SK-N-SH treated with all-trans-retinoic acid at 6 μM for 48 hours (cell line): Measurements from ENCODE around the gene ISLR.
A peak's percentile ranks its signal among the peaks of the same experiment; 100 is the strongest.

Source experiments
- ATAC-seq: fragments of 200-7000 bp; cut with Tn5 transposase; 3 replicates; pipeline ENCODE4 v1.9.1; 2020; ENCODE audit warnings: mild to moderate bottlenecking, moderate library complexity
- ARNTL ChIP-seq: fragments of 450-650 bp; formaldehyde crosslinking; IDR thresholded peaks from 2 replicates; pipeline ENCODE4 v1.5.0; 2020; ENCODE audit warnings: low read depth, mild to moderate bottlenecking, moderate library complexity, borderline replicate concordance
- CSDC2 ChIP-seq: fragments of 250-450 bp; sonication (Bioruptor Pico); IDR thresholded peaks from 2 replicates; pipeline ENCODE4 v1.5.0; 2020; ENCODE audit warnings: mild to moderate bottlenecking, moderate library complexity
- ESRRG ChIP-seq: fragments of 250-450 bp; sonication (Bioruptor Pico); IDR thresholded peaks from 2 replicates; pipeline ENCODE4 v1.6.1; 2021; ENCODE audit warnings: mild to moderate bottlenecking
- GLIS3 ChIP-seq: fragments of 250-450 bp; sonication (Bioruptor Pico); IDR thresholded peaks from 2 replicates; pipeline ENCODE4 v1.5.0; 2020; ENCODE audit warnings: mild to moderate bottlenecking, moderate library complexity
- ISL1 ChIP-seq: fragments of 250-450 bp; sonication (Bioruptor Pico); IDR thresholded peaks from 2 replicates; pipeline ENCODE4 v2.1.2; 2022; ENCODE audit warnings: mild to moderate bottlenecking, moderate library complexity
- PPARA ChIP-seq: fragments of 250-450 bp; sonication (Bioruptor Pico); IDR thresholded peaks from 2 replicates; pipeline ENCODE4 v1.5.0; 2020; ENCODE audit warnings: mild to moderate bottlenecking, borderline replicate concordance
- RARB ChIP-seq: fragments of 250-450 bp; sonication (Bioruptor Pico); IDR thresholded peaks from 2 replicates; pipeline ENCODE4 v1.8.0; 2021; ENCODE audit warnings: mild to moderate bottlenecking, moderate library complexity
- SNAI2 ChIP-seq: fragments of 250-450 bp; sonication (Bioruptor Pico); IDR thresholded peaks from 2 replicates; pipeline ENCODE4 v1.5.0; 2020; ENCODE audit warnings: mild to moderate bottlenecking, moderate library complexity
- TCF4 ChIP-seq: fragments of 250-450 bp; sonication (Bioruptor Pico); IDR thresholded peaks from 2 replicates; pipeline ENCODE4 v1.8.0; 2021; ENCODE audit warnings: mild to moderate bottlenecking, moderate library complexity, borderline replicate concordance
- TOX ChIP-seq: fragments of 250-450 bp; sonication (Bioruptor Pico); IDR thresholded peaks from 2 replicates; pipeline ENCODE4 v1.8.0; 2021; ENCODE audit warnings: mild to moderate bottlenecking, moderate library complexity, borderline replicate concordance
- ZC3H10 ChIP-seq: fragments of 250-450 bp; sonication (Bioruptor Pico); IDR thresholded peaks from 2 replicates; pipeline ENCODE4 v1.5.1; 2021; ENCODE audit warnings: mild to moderate bottlenecking, moderate library complexity
- ZFP3 ChIP-seq: fragments of 250-450 bp; sonication (Bioruptor Pico); IDR thresholded peaks from 2 replicates; pipeline ENCODE4 v1.5.0; 2020; ENCODE audit warnings: mild to moderate bottlenecking, moderate library complexity
- ZFP30 ChIP-seq: fragments of 450-650 bp; formaldehyde crosslinking; IDR thresholded peaks from 2 replicates; pipeline ENCODE4 v1.5.0; 2022; ENCODE audit warnings: mild to moderate bottlenecking, moderate library complexity
- ZNF565 ChIP-seq: fragments of 450-650 bp; formaldehyde crosslinking; conservative IDR thresholded peaks from 2 replicates; pipeline ENCODE4 v1.5.0; 2020; ENCODE audit warnings: low read depth, mild to moderate bottlenecking, moderate library complexity
- ZNF70 ChIP-seq: fragments of 450-650 bp; formaldehyde crosslinking; IDR thresholded peaks from 2 replicates; pipeline ENCODE4 v1.5.0; 2020; ENCODE audit warnings: mild to moderate bottlenecking, moderate library complexity
- ZNF8 ChIP-seq: fragments of 450-650 bp; formaldehyde crosslinking; IDR thresholded peaks from 2 replicates; pipeline ENCODE4 v1.5.0; 2020; ENCODE audit warnings: mild to moderate bottlenecking, moderate library complexity
- TF ChIP-seq, protein P1 (sequence below): fragments of 250-450 bp; sonication (Bioruptor Pico); IDR thresholded peaks from 2 replicates; pipeline ENCODE4 v1.8.0; 2021; ENCODE audit warnings: low read depth, mild to moderate bottlenecking, moderate library complexity, borderline replicate concordance
- TF ChIP-seq, protein P2 (sequence below): fragments of 250-450 bp; sonication (Bioruptor Pico); IDR thresholded peaks from 2 replicates; pipeline ENCODE4 v1.8.0; 2020; ENCODE audit warnings: mild to moderate bottlenecking, moderate library complexity, borderline replicate concordance
- TF ChIP-seq, protein P3 (sequence below): fragments of 250-450 bp; sonication (Bioruptor Pico); IDR thresholded peaks from 2 replicates; pipeline ENCODE4 v1.5.1; 2020; ENCODE audit warnings: low read depth, mild to moderate bottlenecking, moderate library complexity
- TF ChIP-seq, protein P4 (sequence below): fragments of 250-450 bp; sonication (Bioruptor Pico); IDR thresholded peaks from 2 replicates; pipeline ENCODE4 v1.5.0; 2020; ENCODE audit warnings: mild to moderate bottlenecking, moderate library complexity

ISLR gene

DNA sequence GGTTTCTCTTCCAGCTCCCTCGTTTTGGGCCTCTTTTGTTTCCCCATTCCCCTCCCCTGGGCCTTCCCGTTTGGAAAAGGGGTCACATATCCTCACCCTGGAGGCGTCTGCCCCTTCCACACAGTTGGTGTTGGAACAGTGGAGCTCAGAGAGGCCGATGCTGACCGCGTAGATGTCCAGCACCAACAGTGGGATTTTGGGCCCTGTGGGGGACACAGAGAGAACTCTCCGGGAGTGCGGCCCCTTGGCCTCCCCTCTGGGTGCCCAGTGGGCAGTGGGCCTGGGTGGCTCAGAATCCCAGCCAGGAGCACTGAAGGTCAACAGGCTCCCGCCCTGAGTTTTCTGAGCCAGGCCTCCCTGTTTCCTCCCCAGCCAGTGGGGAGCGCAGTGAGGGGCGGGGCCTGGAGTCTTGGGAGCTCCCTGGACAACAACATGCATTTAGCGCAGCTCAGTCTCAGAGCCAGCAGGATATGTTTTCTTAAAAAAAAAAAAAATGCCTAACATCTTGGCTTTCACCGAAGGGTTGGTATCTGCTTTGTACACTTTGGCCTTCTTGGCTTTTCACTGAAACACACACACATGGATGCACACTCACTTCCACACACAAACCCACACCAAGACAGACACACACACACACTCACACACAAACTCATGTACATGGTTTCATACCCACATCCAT is 670 bp upstream of the ISLR start:
- TF ChIP-seq TCF4 (CRISPR knock-in tag) (no peak), SNAI2 (CRISPR knock-in tag) (no peak), ZNF70 (CRISPR knock-in tag) (no peak), RARB (no peak), PPARA (CRISPR knock-in tag) (no peak), ZFP3 (no peak), GLIS3 (CRISPR knock-in tag) (no peak), CSDC2 (no peak), ZFP30 (CRISPR knock-in tag) (no peak), ARNTL (no peak), ESRRG (no peak), ISL1 (no peak), ZC3H10 (CRISPR knock-in tag) (no peak), TOX (no peak; the same call in 1 of the 2 replicates)
- TF ChIP-seq, protein P1, sequence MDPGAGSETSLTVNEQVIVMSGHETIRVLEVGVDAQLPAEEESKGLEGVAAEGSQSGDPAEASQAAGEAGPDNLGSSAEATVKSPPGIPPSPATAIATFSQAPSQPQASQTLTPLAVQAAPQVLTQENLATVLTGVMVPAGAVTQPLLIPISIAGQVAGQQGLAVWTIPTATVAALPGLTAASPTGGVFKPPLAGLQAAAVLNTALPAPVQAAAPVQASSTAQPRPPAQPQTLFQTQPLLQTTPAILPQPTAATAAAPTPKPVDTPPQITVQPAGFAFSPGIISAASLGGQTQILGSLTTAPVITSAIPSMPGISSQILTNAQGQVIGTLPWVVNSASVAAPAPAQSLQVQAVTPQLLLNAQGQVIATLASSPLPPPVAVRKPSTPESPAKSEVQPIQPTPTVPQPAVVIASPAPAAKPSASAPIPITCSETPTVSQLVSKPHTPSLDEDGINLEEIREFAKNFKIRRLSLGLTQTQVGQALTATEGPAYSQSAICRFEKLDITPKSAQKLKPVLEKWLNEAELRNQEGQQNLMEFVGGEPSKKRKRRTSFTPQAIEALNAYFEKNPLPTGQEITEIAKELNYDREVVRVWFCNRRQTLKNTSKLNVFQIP (CRISPR knock-in tag), result no peak
- TF ChIP-seq, protein P2, sequence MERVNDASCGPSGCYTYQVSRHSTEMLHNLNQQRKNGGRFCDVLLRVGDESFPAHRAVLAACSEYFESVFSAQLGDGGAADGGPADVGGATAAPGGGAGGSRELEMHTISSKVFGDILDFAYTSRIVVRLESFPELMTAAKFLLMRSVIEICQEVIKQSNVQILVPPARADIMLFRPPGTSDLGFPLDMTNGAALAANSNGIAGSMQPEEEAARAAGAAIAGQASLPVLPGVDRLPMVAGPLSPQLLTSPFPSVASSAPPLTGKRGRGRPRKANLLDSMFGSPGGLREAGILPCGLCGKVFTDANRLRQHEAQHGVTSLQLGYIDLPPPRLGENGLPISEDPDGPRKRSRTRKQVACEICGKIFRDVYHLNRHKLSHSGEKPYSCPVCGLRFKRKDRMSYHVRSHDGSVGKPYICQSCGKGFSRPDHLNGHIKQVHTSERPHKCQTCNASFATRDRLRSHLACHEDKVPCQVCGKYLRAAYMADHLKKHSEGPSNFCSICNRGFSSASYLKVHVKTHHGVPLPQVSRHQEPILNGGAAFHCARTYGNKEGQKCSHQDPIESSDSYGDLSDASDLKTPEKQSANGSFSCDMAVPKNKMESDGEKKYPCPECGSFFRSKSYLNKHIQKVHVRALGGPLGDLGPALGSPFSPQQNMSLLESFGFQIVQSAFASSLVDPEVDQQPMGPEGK (CRISPR knock-in tag), result no peak
- TF ChIP-seq, protein P3, sequence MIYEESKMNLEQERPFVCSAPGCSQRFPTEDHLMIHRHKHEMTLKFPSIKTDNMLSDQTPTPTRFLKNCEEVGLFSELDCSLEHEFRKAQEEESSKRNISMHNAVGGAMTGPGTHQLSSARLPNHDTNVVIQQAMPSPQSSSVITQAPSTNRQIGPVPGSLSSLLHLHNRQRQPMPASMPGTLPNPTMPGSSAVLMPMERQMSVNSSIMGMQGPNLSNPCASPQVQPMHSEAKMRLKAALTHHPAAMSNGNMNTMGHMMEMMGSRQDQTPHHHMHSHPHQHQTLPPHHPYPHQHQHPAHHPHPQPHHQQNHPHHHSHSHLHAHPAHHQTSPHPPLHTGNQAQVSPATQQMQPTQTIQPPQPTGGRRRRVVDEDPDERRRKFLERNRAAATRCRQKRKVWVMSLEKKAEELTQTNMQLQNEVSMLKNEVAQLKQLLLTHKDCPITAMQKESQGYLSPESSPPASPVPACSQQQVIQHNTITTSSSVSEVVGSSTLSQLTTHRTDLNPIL (CRISPR knock-in tag), result no peak
- peak; percentile 53 for ATAC-seq

DNA sequence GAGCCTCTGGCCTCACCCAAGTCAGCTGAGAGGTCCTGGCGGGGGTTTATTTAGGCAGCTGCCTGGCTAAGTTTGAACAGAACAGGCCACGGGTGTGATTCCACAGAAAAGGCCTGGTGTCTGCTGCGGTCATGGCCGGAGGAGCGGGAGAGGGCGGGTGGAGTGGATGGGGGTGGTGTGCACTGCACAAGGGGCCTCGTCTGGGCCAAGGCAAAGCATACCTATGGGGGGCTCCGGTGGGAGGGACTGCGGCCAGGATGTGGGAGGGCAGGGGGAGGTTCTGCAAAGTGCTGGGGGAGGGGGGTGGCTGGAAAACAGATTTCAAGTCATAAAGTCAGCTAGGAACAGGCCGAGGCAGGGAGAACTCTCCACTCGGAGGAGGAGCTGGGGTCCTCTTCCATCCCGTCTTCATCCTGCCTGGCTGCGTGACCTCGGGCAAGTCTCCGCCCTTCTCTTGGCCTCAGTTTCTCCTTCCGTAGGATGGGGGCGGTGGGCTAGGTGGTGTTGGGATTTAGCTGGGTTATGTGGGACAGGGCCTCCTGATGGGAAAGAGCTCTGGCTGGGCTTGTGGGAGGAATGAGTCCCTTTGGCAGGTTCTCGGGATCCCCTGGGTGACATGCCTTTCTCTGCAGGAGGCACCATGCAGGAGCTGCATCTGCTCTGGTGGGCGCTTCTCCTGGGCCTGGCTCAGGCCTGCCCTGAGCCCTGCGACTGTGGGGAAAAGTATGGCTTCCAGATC is 878 bp downstream of the ISLR start:
- ATAC-seq, result no peak
- TF ChIP-seq, protein P2 (CRISPR knock-in tag), result no peak
- TF ChIP-seq CSDC2 (no peak), ARNTL (no peak), SNAI2 (CRISPR knock-in tag) (no peak), PPARA (CRISPR knock-in tag) (no peak), ZNF8 (no peak), ZNF565 (no peak)
- TF ChIP-seq, protein P1 (CRISPR knock-in tag), result no peak
- TF ChIP-seq, protein P4, sequence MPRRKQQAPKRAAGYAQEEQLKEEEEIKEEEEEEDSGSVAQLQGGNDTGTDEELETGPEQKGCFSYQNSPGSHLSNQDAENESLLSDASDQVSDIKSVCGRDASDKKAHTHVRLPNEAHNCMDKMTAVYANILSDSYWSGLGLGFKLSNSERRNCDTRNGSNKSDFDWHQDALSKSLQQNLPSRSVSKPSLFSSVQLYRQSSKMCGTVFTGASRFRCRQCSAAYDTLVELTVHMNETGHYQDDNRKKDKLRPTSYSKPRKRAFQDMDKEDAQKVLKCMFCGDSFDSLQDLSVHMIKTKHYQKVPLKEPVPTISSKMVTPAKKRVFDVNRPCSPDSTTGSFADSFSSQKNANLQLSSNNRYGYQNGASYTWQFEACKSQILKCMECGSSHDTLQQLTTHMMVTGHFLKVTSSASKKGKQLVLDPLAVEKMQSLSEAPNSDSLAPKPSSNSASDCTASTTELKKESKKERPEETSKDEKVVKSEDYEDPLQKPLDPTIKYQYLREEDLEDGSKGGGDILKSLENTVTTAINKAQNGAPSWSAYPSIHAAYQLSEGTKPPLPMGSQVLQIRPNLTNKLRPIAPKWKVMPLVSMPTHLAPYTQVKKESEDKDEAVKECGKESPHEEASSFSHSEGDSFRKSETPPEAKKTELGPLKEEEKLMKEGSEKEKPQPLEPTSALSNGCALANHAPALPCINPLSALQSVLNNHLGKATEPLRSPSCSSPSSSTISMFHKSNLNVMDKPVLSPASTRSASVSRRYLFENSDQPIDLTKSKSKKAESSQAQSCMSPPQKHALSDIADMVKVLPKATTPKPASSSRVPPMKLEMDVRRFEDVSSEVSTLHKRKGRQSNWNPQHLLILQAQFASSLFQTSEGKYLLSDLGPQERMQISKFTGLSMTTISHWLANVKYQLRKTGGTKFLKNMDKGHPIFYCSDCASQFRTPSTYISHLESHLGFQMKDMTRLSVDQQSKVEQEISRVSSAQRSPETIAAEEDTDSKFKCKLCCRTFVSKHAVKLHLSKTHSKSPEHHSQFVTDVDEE, result no peak
